ENCODE results near the gene MTA2.

The MTA2 gene

DNA sequence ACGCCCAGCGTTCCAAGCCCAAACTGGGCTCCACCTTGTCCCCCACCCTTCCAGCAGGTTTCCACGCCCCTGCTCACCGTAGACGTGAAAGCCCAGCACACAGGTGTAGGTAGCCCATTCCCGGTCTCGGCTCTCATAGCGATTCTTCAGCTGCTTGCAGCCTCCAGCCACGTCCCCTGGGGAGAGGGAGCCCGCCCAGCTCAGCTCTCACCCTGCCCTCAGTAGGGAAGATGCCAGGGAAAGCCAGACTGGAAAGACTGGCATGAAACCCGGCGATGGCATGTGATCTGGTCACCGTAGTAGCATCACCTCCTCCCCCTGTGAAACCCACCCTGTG, 1.4 kb upstream of the MTA2 start:
- ChIA-PET CTCF (interaction anchor here (0.8 to 4.1 kb wide), 5 partner anchors 8 to 178 kb away, joined by 3 to 21 read pairs (median 7); partner anchors contain the start of genes EML3, ROM1 and TUT1), POLR2A (interaction anchor here (3.1 to 3.3 kb wide), 2 partner anchors 10 to 11 kb away, joined by 10 to 30 read pairs; partner anchors contain the start of genes EML3, ROM1 and TUT1)
- DNase-seq, result no peak
- H3K4me1 ChIP-seq (ENCODE audit: control extremely low read depth in 1 of 4, control insufficient read depth in 4 of 4, insufficient read depth in 4 of 4, low read length in 3 of 4), result peaks cover 18 to 48% (median 39%) of the 10 kb centered on the region in 4 experiments
- H3K27me3 ChIP-seq (replicated peaks in 2 of 5; ENCODE audit: control insufficient read depth in 4 of 5, insufficient read depth in 5 of 5, low read length in 4 of 5), result no peaks in the 10 kb centered on the region
- no peak overlapping the region for H3K27ac ChIP-seq (ENCODE audit: insufficient read depth in 1 of 2, low read depth in 1 of 2, low read length in 2 of 2, poor library complexity in 1 of 2, severe bottlenecking in 2 of 2)
- WGBS (ENCODE audit: insufficient coverage), result 98% methylated on average over 13 of the region's 13 CpGs
- peaks cover 3 to 58% (median 37%) of the 10 kb centered on the region in 4 experiments for H3K36me3 ChIP-seq (ENCODE audit: control insufficient read depth in 4 of 4, insufficient read depth in 4 of 4, low read length in 3 of 4)
- H3K4me3 ChIP-seq (ENCODE audit: control insufficient read depth in 1 of 7, extremely low read depth in 1 of 7, insufficient read depth in 4 of 7, low read depth in 2 of 7, low read length in 6 of 7), result peak overlapping the region in 1 of 7 experiments; percentile 94
- no peaks in the 10 kb centered on the region for H3K9me3 ChIP-seq (ENCODE audit: control extremely low read depth in 1 of 5, control insufficient read depth in 4 of 5, insufficient read depth in 2 of 5, low read depth in 1 of 5, low read length in 4 of 5)

DNA sequence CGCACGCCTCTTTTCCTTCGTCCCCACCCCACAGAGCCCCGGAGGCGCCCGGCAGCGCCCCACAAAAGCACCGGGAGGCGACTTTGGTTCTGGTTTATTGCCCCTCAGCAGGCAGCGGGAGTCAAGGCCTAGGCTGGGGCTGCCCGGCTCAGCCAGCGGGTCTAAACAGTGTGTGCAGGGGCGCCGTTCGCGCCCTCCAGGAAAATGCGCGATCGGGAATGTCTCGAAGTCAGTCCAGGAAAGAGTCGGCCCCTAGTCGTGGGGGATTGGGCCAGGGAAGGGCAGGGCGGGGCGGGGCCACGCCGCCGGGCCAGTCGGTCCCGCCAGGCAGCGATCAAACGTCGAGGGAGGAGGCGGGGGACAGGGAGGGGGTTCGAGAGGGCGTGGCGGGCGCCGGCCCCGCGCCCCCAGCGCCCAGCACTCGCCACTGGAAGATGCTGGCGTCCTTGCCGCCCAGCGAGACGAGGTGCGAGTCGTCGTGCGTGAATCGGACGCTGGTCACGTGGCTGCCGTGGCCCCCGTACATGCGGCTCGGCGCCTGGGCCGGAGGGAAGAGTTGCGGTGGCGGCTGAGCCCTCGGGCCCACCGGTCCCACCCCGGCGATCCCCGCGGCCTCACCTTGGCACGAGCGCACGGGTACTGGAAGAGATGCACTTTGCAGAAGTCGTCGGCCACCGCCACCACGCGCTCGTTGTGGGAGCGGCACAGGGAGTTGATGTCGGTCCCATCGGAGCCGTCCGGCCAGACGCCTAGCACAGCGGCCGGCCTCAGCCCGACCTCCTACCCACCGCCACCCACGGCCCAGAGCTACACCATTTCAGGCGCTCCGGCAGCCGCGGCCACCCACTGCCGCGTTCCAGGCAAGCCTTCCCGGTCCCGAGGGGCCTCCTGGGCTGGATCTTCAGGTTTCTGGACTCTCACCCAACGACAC, 741 bp upstream of the MTA2 start:
- ChIA-PET CTCF (interaction anchor here (0.9 to 4.1 kb wide), 8 partner anchors 8 to 178 kb away, joined by 3 to 21 read pairs (median 8); partner anchors contain the start of genes EML3, GNG3, ROM1 and TUT1), POLR2A (interaction anchor here (0.8 to 3.3 kb wide), 4 partner anchors 10 to 239 kb away, joined by 4 to 30 read pairs (median 8); partner anchors contain the start of genes EEF1G, EML3, ROM1 and TUT1)
- peak overlapping the region in 1 of 2 experiments; percentile 94 for H3K27ac ChIP-seq (ENCODE audit: insufficient read depth in 1 of 2, low read depth in 1 of 2, low read length in 2 of 2, poor library complexity in 1 of 2, severe bottlenecking in 2 of 2)
- no peaks in the 10 kb centered on the region for H3K9me3 ChIP-seq (ENCODE audit: control extremely low read depth in 1 of 5, control insufficient read depth in 4 of 5, insufficient read depth in 2 of 5, low read depth in 1 of 5, low read length in 4 of 5)
- H3K4me3 ChIP-seq (ENCODE audit: control insufficient read depth in 1 of 7, extremely low read depth in 1 of 7, insufficient read depth in 4 of 7, low read depth in 2 of 7, low read length in 6 of 7), result peak overlapping the region; percentile 51 to 97 (median 72)
- 40% methylated on average over 81 of the region's 96 CpGs for WGBS (ENCODE audit: insufficient coverage)
- DNase-seq, result peak in 2 of 3 donors; percentile 45 to 54
- H3K36me3 ChIP-seq (ENCODE audit: control insufficient read depth in 4 of 4, insufficient read depth in 4 of 4, low read length in 3 of 4), result peaks cover 5 to 64% (median 43%) of the 10 kb centered on the region in 4 experiments
- no peaks in the 10 kb centered on the region for H3K27me3 ChIP-seq (replicated peaks in 2 of 5; ENCODE audit: control insufficient read depth in 4 of 5, insufficient read depth in 5 of 5, low read length in 4 of 5)
- peaks cover 18 to 43% (median 33%) of the 10 kb centered on the region in 4 experiments for H3K4me1 ChIP-seq (ENCODE audit: control extremely low read depth in 1 of 4, control insufficient read depth in 4 of 4, insufficient read depth in 4 of 4, low read length in 3 of 4)

DNA sequence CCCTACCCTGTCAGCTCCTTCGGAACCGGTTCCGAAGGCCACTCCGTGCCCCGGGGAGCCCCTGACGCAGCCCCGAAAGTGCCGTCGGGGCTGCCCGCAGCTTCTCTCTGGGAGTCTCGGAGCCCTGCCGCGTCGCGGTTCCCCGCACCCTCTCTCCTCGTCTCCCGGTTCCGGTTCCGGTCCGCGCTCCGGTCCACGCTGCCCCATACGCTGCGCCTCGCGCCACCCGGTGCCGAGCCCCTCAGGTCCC, 618 bp downstream of the MTA2 start:
- peak in 1 of 3 donors; percentile 21 for DNase-seq
- H3K4me3 ChIP-seq (ENCODE audit: control insufficient read depth in 1 of 7, extremely low read depth in 1 of 7, insufficient read depth in 4 of 7, low read depth in 2 of 7, low read length in 6 of 7), result peak overlapping the region; percentile 71 to 97 (median 94)
- WGBS (ENCODE audit: insufficient coverage), result 0% methylated on average over 30 of the region's 30 CpGs
- H3K27me3 ChIP-seq (replicated peaks in 2 of 5; ENCODE audit: control insufficient read depth in 4 of 5, insufficient read depth in 5 of 5, low read length in 4 of 5), result no peaks in the 10 kb centered on the region
- CTCF ChIA-PET, result interaction anchor here (0.7 to 2.6 kb wide), 6 partner anchors 8 to 177 kb away, joined by 3 to 15 read pairs (median 4); partner anchors contain the start of genes GNG3 and TUT1
- H3K4me1 ChIP-seq (ENCODE audit: control extremely low read depth in 1 of 4, control insufficient read depth in 4 of 4, insufficient read depth in 4 of 4, low read length in 3 of 4), result peaks cover 18 to 43% (median 32%) of the 10 kb centered on the region in 4 experiments
- POLR2A ChIA-PET, result interaction anchor here (1.2 to 3.3 kb wide), 5 partner anchors 9 to 280 kb away, joined by 3 to 30 read pairs (median 7); partner anchors contain the start of genes EEF1G, EML3, ROM1 and TUT1
- no peaks in the 10 kb centered on the region for H3K9me3 ChIP-seq (ENCODE audit: control extremely low read depth in 1 of 5, control insufficient read depth in 4 of 5, insufficient read depth in 2 of 5, low read depth in 1 of 5, low read length in 4 of 5)
- peak overlapping the region; percentile 85 to 94 for H3K27ac ChIP-seq (ENCODE audit: insufficient read depth in 1 of 2, low read depth in 1 of 2, low read length in 2 of 2, poor library complexity in 1 of 2, severe bottlenecking in 2 of 2)
- H3K36me3 ChIP-seq (ENCODE audit: control insufficient read depth in 4 of 4, insufficient read depth in 4 of 4, low read length in 3 of 4), result peaks cover 10 to 68% (median 44%) of the 10 kb centered on the region in 4 experiments

DNA sequence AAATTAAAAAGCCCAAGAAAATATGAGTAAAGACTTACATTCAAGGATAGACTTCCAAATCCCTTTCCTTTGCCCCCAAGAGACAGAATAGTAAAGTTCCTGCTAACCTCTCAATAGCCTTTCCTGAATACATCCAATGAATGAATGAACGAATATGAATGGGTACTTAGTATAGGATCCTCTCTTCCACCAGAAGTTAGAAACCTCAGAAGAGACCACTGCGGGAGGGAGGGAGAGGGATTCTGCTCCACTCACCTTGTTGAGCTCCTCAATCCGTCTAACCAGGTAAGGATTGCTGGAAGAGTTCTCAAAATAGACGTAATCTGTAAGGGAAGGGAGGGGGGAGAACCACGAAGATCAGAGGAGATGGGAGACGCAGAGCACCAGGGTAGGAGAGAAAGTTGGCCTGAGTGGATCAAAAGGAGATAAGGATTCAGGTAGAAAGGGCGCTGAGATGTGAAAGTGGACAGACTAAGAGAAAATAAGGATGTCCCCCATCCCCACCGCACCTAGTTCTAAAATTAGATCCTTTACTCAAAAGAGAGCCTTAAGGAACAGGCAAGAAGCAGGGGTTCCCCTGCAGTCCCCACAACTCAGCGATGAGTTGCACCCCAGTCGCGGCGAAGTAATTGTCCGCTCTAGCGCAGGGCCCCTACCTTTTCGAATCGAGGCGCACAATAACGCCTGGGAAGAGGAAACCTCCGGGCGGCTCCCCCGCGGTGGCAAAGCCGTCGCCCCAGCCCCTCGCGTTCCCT, 1.1 kb downstream of the MTA2 start:
- no peaks in the 10 kb centered on the region for H3K9me3 ChIP-seq (ENCODE audit: control extremely low read depth in 1 of 5, control insufficient read depth in 4 of 5, insufficient read depth in 2 of 5, low read depth in 1 of 5, low read length in 4 of 5)
- 0% methylated on average over 22 of the region's 26 CpGs for WGBS (ENCODE audit: insufficient coverage)
- peak in 1 of 3 donors; percentile 19 for DNase-seq
- no peaks in the 10 kb centered on the region for H3K27me3 ChIP-seq (replicated peaks in 2 of 5; ENCODE audit: control insufficient read depth in 4 of 5, insufficient read depth in 5 of 5, low read length in 4 of 5)
- H3K4me3 ChIP-seq (ENCODE audit: control insufficient read depth in 1 of 7, extremely low read depth in 1 of 7, insufficient read depth in 4 of 7, low read depth in 2 of 7, low read length in 6 of 7), result peak overlapping the region; percentile 71 to 97 (median 94)
- peak overlapping the region; percentile 85 to 94 for H3K27ac ChIP-seq (ENCODE audit: insufficient read depth in 1 of 2, low read depth in 1 of 2, low read length in 2 of 2, poor library complexity in 1 of 2, severe bottlenecking in 2 of 2)
- peaks cover 18 to 43% (median 32%) of the 10 kb centered on the region in 4 experiments for H3K4me1 ChIP-seq (ENCODE audit: control extremely low read depth in 1 of 4, control insufficient read depth in 4 of 4, insufficient read depth in 4 of 4, low read length in 3 of 4)
- POLR2A ChIA-PET, result interaction anchor here (1.2 to 3.3 kb wide), 4 partner anchors 9 to 281 kb away, joined by 3 to 30 read pairs (median 6); partner anchors contain the start of genes EEF1G and TUT1
- CTCF ChIA-PET, result interaction anchor here (1.5 to 2.6 kb wide), 4 partner anchors 8 to 107 kb away, joined by 3 to 15 read pairs (median 6); partner anchors contain the start of genes GNG3 and TUT1
- peaks cover 12 to 68% (median 44%) of the 10 kb centered on the region in 4 experiments for H3K36me3 ChIP-seq (ENCODE audit: control insufficient read depth in 4 of 4, insufficient read depth in 4 of 4, low read length in 3 of 4)

DNA sequence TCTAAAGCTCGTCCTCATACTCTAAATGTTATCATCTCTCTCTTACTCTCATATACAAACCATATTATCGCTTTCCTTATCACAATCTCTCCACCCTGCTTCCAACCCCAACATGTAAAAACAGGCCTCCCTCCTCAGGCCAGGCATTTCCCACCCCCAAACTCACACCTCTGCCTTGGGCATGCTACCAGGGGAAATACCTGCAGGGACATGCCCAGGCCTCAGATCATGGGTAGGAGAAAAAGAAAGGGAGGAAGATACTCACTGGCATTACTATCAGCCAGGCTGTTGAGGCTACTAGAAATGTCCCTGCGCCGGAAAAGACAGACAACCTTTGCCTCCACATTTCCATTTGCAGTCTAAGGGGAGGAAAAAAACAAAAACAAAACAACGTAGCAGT, 1.8 kb downstream of the MTA2 start:
- H3K4me1 ChIP-seq (ENCODE audit: control extremely low read depth in 1 of 4, control insufficient read depth in 4 of 4, insufficient read depth in 4 of 4, low read length in 3 of 4), result peaks cover 18 to 43% (median 32%) of the 10 kb centered on the region in 4 experiments
- WGBS (ENCODE audit: insufficient coverage), result 75% methylated on average over 2 of the region's 5 CpGs
- H3K9me3 ChIP-seq (ENCODE audit: control extremely low read depth in 1 of 5, control insufficient read depth in 4 of 5, insufficient read depth in 2 of 5, low read depth in 1 of 5, low read length in 4 of 5), result no peaks in the 10 kb centered on the region
- H3K4me3 ChIP-seq (ENCODE audit: control insufficient read depth in 1 of 7, extremely low read depth in 1 of 7, insufficient read depth in 4 of 7, low read depth in 2 of 7, low read length in 6 of 7), result peak overlapping the region in 6 of 7 experiments; percentile 71 to 97 (median 94)
- CTCF ChIA-PET, result interaction anchor here (1.0 to 2.6 kb wide), 5 partner anchors 8 to 205 kb away, joined by 3 to 15 read pairs (median 5); partner anchors contain the start of genes EML3, ROM1 and TUT1
- H3K27ac ChIP-seq (ENCODE audit: insufficient read depth in 1 of 2, low read depth in 1 of 2, low read length in 2 of 2, poor library complexity in 1 of 2, severe bottlenecking in 2 of 2), result peak overlapping the region; percentile 85 to 94
- DNase-seq, result no peak
- H3K36me3 ChIP-seq (ENCODE audit: control insufficient read depth in 4 of 4, insufficient read depth in 4 of 4, low read length in 3 of 4), result peaks cover 15 to 68% (median 46%) of the 10 kb centered on the region in 4 experiments
- POLR2A ChIA-PET, result interaction anchor here (1.0 to 3.3 kb wide), 2 partner anchors 8 to 127 kb away, joined by 3 to 30 read pairs; partner anchors contain the start of genes HNRNPUL2 and TUT1
- H3K27me3 ChIP-seq (replicated peaks in 2 of 5; ENCODE audit: control insufficient read depth in 4 of 5, insufficient read depth in 5 of 5, low read length in 4 of 5), result no peaks in the 10 kb centered on the region

DNA sequence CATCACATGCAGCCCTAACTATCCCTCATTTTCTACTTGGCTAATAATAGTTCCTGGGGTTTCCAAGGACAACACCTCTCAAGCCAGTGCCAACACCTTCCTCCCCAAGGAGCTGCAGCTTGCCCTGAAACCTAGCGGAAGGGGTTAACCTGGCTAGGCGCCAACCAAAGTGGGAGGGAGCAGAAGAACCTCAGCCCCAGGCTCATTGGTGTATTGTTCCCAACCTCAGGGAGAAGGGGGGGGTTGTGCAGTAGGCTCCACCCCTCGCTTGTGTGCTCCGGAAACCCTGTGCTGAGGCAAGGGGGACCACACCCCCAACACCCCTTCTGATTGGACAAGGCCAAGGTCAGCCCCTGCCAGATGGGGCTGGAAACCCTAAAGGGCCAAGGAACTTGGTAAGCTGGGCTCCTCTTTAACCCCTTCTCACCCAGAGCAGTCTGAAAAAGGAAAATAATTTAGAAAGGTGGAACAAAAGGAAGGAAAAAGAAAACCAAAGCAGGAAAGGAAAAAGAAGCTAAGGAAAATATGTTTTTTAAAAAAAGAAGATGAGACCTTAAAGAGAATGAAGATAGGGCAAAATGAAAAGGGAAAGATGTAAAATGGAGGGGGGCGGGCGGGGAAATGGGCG, 2.5 kb downstream of the MTA2 start:
- DNase-seq, result peak; percentile 100
- Histone ChIP-seq H3K4me1 (ENCODE audit: control extremely low read depth in 1 of 4, control insufficient read depth in 4 of 4, insufficient read depth in 4 of 4, low read length in 3 of 4) (peaks cover 18 to 43% (median 32%) of the 10 kb centered on the region in 4 experiments), H3K27ac (ENCODE audit: insufficient read depth in 1 of 2, low read depth in 1 of 2, low read length in 2 of 2, poor library complexity in 1 of 2, severe bottlenecking in 2 of 2) (peak overlapping the region; percentile 85 to 94), H3K4me3 (ENCODE audit: control insufficient read depth in 1 of 7, extremely low read depth in 1 of 7, insufficient read depth in 4 of 7, low read depth in 2 of 7, low read length in 6 of 7) (peak overlapping the region in 5 of 7 experiments; percentile 91 to 97 (median 94)), H3K36me3 (ENCODE audit: control insufficient read depth in 4 of 4, insufficient read depth in 4 of 4, low read length in 3 of 4) (peaks cover 15 to 70% (median 47%) of the 10 kb centered on the region in 4 experiments), H3K9me3 (ENCODE audit: control extremely low read depth in 1 of 5, control insufficient read depth in 4 of 5, insufficient read depth in 2 of 5, low read depth in 1 of 5, low read length in 4 of 5) (no peaks in the 10 kb centered on the region), H3K27me3 (replicated peaks in 2 of 5; ENCODE audit: control insufficient read depth in 4 of 5, insufficient read depth in 5 of 5, low read length in 4 of 5) (no peaks in the 10 kb centered on the region)
- CTCF ChIA-PET, result interaction anchor here (1.0 to 2.0 kb wide), 4 partner anchors 10 to 205 kb away, joined by 3 to 15 read pairs (median 4); partner anchors contain the start of genes EML3 and ROM1
- POLR2A ChIA-PET, result interaction anchor here (1.0 kb wide), 1 partner anchor 128 kb away, joined by 3 read pairs; the partner anchor contains the start of gene HNRNPUL2
- 0% methylated on average over 2 of the region's 7 CpGs for WGBS (ENCODE audit: insufficient coverage)

Measured in common myeloid progenitor, CD34-positive (primary cell).